ENCODE data around the gene CARS2.

GRCh38 chr13:110605132-110605531, 100.8 kb downstream of the CARS2 start:
- TF ChIP-seq CTCF (IDR thresholded peaks at IDR 0.05) (no peak), POLR2A (IDR thresholded peaks at IDR 0.05) (no peak)
